HEK293 (cell line): ENCODE results near the gene NSFL1C.

Experiments used
- TF ChIP-seq, protein P1 (sequence below): fragments of 450-650 bp; formaldehyde crosslinking; IDR thresholded peaks from 2 replicates; pipeline ENCODE4 v1.5.1; 2016; ENCODE audit warnings: missing biosample characterization, missing genetic modification characterization
- TF ChIP-seq, protein P2 (sequence below): fragments of 450-650 bp; formaldehyde crosslinking; IDR thresholded peaks from 2 replicates; pipeline ENCODE4 v1.5.1; 2016; ENCODE audit warnings: missing biosample characterization, missing genetic modification characterization
- TF ChIP-seq, protein P3 (sequence below): fragments of 450-650 bp; formaldehyde crosslinking; IDR thresholded peaks from 2 replicates; pipeline ENCODE4 v1.5.1; 2016; ENCODE audit warnings: missing biosample characterization, missing genetic modification characterization

DNA sequence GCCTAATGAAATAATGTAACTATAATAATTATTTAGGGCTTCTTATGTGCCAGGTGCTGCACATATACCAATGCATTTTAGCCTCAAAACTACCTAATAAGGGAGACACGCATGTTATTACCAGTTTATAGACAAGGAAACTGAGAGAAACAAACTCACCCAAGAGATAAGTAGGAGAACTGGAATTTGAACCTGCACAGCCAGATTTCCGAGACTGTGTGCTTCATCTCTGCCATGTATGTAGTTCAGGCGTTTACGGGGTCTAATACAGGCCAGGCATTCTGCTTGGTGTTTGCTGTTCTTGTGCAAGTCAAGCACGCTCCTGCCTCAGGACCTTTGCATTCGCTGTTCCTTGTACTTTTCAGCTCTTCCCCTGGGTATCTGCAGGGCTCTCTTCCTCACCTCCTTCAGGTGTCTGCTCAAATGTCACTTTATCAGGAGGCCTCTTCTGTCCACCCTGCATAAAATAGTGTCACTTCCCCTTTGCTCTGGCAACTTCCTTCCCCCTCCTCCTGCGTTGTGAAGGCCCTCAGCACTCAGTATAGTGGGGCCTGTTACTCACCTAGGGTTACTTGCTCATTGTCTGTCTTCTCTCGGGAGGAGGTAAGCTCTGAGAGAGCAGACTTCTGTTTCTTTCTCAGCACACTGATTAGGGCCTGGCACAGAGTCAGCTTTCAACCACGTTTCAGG lies 6.1 kb upstream of the NSFL1C start:
- TF ChIP-seq, protein P1, sequence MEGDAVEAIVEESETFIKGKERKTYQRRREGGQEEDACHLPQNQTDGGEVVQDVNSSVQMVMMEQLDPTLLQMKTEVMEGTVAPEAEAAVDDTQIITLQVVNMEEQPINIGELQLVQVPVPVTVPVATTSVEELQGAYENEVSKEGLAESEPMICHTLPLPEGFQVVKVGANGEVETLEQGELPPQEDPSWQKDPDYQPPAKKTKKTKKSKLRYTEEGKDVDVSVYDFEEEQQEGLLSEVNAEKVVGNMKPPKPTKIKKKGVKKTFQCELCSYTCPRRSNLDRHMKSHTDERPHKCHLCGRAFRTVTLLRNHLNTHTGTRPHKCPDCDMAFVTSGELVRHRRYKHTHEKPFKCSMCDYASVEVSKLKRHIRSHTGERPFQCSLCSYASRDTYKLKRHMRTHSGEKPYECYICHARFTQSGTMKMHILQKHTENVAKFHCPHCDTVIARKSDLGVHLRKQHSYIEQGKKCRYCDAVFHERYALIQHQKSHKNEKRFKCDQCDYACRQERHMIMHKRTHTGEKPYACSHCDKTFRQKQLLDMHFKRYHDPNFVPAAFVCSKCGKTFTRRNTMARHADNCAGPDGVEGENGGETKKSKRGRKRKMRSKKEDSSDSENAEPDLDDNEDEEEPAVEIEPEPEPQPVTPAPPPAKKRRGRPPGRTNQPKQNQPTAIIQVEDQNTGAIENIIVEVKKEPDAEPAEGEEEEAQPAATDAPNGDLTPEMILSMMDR (tag by site-specific recombination) = no peak
- TF ChIP-seq, protein P2, sequence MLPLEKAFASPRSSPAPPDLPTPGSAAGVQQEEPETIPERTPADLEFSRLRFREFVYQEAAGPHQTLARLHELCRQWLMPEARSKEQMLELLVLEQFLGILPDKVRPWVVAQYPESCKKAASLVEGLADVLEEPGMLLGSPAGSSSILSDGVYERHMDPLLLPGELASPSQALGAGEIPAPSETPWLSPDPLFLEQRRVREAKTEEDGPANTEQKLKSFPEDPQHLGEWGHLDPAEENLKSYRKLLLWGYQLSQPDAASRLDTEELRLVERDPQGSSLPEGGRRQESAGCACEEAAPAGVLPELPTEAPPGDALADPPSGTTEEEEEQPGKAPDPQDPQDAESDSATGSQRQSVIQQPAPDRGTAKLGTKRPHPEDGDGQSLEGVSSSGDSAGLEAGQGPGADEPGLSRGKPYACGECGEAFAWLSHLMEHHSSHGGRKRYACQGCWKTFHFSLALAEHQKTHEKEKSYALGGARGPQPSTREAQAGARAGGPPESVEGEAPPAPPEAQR (tag by site-specific recombination) = no peak
- TF ChIP-seq, protein P3, sequence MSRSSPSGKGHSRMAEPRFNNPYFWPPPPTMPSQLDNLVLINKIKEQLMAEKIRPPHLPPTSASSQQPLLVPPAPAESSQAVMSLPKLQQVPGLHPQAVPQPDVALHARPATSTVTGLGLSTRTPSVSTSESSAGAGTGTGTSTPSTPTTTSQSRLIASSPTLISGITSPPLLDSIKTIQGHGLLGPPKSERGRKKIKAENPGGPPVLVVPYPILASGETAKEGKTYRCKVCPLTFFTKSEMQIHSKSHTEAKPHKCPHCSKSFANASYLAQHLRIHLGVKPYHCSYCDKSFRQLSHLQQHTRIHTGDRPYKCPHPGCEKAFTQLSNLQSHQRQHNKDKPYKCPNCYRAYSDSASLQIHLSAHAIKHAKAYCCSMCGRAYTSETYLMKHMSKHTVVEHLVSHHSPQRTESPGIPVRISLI = no peak
